Breast epithelium (tissue), 3 donors: Measurements from ENCODE around the gene TRAF7. TPM values are rescaled to one million over a fixed set of nuclear protein-coding genes. Genes with fewer than 3 reads are reported as not detected.

ENCODE experiments used
- total RNA-seq, 3 donors: library from RNA; depleted of rRNA; stranded (reverse); fragments of >200 nt; gene quantifications; one replicate each; pipeline ENCODE4 v1.1.0, GENCODE V29; 2016

Gene TRAF7
- total RNA-seq, 3 donors from 2014 or later = 28.4 to 35.4 (median 32.5) TPM

Other genes starting within 250 kb of the TRAF7 start
- gene HS3ST6, start 237.4 kb upstream of the TRAF7 start, total RNA-seq = not detected
- gene MSRB1, start 212.6 kb upstream of the TRAF7 start, total RNA-seq = 10 to 100 TPM; 12.1 to 17.4 (median 17.0) TPM
- not detected for gene RPL3L, start 201.1 kb upstream of the TRAF7 start, total RNA-seq
- 100 to 1,000 TPM; 114 to 233 (median 144) TPM for gene NDUFB10, start 196.2 kb upstream of the TRAF7 start, total RNA-seq
- gene RPS2, start 191.0 kb upstream of the TRAF7 start, total RNA-seq = 1,000 to 10,000 TPM; 1,340 to 2,607 (median 1,661) TPM
- under 1 TPM in 1 of 3 donors, not detected in 2; 0.98 TPM for gene RNF151, start 188.9 kb upstream of the TRAF7 start, total RNA-seq
- 10 to 100 TPM; 32.9 to 42.3 (median 33.1) TPM for gene TBL3, start 183.7 kb upstream of the TRAF7 start, total RNA-seq
- under 1 TPM in 2 of 3 donors, not detected in 1; 0.88 to 0.98 TPM for gene NOXO1, start 174.3 kb upstream of the TRAF7 start, total RNA-seq
- 10 to 100 TPM; 15.7 to 18.1 (median 17.9) TPM for gene GFER, start 171.6 kb upstream of the TRAF7 start, total RNA-seq
- 1 to 10 TPM in 1 of 3 donors, under 1 TPM in 2; 0.44 to 2.0 (median 0.64) TPM for gene SYNGR3, start 165.8 kb upstream of the TRAF7 start, total RNA-seq
- gene ZNF598, start 146.0 kb upstream of the TRAF7 start, total RNA-seq = 10 to 100 TPM; 16.0 to 25.2 (median 22.2) TPM
- gene NPW, start 136.0 kb upstream of the TRAF7 start, total RNA-seq = not detected
- 10 to 100 TPM; 31.5 to 58.3 (median 38.9) TPM for gene NHERF2, start 128.9 kb upstream of the TRAF7 start, total RNA-seq
- gene NTHL1, start 107.9 kb upstream of the TRAF7 start, total RNA-seq = 10 to 100 TPM; 10.6 to 27.9 (median 16.1) TPM
- 10 to 100 TPM; 41.6 to 52.4 (median 48.9) TPM for gene TSC2, start 107.8 kb upstream of the TRAF7 start, total RNA-seq
- gene PKD1, start 19.9 kb upstream of the TRAF7 start, total RNA-seq = 100 to 1,000 TPM in 2 of 3 donors, 10 to 100 TPM in 1; 74.2 to 110 (median 107) TPM
- 1 to 10 TPM in 2 of 3 donors, not detected in 1; 3.5 to 3.9 TPM for gene RAB26, start 7.2 kb upstream of the TRAF7 start, total RNA-seq
- gene CASKIN1, start 40.8 kb downstream of the TRAF7 start, total RNA-seq = under 1 TPM in 2 of 3 donors, not detected in 1; 0.33 to 0.44 TPM
- gene MLST8, start 49.7 kb downstream of the TRAF7 start, total RNA-seq = 10 to 100 TPM; 42.7 to 48.1 (median 46.5) TPM
- gene BRICD5, start 55.1 kb downstream of the TRAF7 start, total RNA-seq = 1 to 10 TPM; 1.4 to 7.5 (median 5.9) TPM
- gene PGP, start 59.1 kb downstream of the TRAF7 start, total RNA-seq = 10 to 100 TPM in 2 of 3 donors, 1 to 10 TPM in 1; 9.1 to 14.7 (median 12.9) TPM
- gene E4F1, start 67.8 kb downstream of the TRAF7 start, total RNA-seq = 10 to 100 TPM; 19.0 to 40.2 (median 34.7) TPM
- gene DNASE1L2, start 80.7 kb downstream of the TRAF7 start, total RNA-seq = under 1 TPM in 2 of 3 donors, not detected in 1; 0.59 to 0.66 TPM
- 10 to 100 TPM; 45.4 to 66.2 (median 63.8) TPM for gene ECI1, start 95.8 kb downstream of the TRAF7 start, total RNA-seq
- gene RNPS1, start 112.3 kb downstream of the TRAF7 start, total RNA-seq = 100 to 1,000 TPM in 1 of 3 donors, 10 to 100 TPM in 2; 93.1 to 107 (median 97.5) TPM
- gene ABCA3, start 184.9 kb downstream of the TRAF7 start, total RNA-seq = 1 to 10 TPM; 6.2 to 7.8 (median 6.3) TPM